T-helper 22 cell (primary cell): Measurements from ENCODE around the gene DBH.
"Not testable (repeated sequence)": the region's sequence is repeated elsewhere in the genome, so short reads cannot be mapped to it uniquely, and the experiment has no call there.

Experiments
- DNase-seq: peaks from one replicate; pipeline ENCODE4 v3.0.0-alpha.2; 2020; ENCODE audit warnings: low read depth

The DBH gene

DNA sequence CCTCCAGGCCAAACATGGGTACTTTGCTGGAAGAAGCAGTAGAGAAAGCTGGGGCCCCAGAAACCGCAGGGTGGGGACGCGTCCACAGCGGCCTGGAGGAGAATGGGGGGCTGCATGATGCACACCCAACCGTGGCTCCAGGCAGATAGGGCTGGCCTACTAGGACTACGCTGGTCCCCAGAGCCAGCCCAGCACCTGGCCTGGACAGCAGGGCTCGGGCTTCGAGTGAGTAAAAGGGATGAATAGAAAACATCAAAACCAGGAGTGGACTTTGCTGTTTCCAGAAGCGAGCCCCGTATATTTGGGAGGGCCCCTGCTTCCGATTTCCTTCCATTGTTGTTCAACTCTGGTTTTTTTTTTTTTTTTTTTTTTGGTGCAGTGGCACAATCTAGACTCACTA is 30.7 kb downstream of the DBH start:
- DNase-seq, result no peak

DNA sequence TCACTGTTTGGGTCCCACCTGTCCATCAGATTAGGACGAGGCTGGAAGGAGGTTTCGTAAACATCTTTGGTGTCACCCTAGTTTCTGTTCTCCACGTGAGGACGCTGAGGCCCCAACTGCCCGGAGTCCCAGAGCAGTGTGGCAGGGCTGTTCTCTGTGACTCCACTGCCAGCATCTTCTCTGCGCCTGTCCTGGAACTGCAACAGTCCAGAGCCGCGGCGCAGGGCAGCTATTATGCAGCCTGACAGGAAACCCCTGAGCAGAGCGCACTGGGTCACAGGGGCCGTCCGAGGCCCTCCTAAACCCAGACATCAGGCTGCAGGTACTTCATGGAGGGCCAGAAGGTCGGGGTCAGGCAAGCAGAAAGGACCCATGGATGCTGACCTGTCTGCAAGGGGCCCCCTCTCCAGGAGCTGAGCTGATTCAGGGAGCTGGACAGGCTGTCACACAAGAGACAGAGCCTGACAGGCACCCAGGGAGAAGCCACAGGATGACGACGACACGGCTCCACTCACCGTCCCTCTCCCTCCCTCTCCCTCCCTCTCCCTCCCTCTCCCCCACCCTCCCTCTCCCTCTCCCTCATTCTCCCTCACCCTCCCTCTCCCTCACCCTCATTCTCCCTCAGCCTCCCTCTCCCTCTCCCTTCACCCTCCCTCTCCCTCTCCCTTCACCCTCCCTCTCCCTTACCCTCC is 31.7 kb downstream of the DBH start:
- no peak for DNase-seq

DNA sequence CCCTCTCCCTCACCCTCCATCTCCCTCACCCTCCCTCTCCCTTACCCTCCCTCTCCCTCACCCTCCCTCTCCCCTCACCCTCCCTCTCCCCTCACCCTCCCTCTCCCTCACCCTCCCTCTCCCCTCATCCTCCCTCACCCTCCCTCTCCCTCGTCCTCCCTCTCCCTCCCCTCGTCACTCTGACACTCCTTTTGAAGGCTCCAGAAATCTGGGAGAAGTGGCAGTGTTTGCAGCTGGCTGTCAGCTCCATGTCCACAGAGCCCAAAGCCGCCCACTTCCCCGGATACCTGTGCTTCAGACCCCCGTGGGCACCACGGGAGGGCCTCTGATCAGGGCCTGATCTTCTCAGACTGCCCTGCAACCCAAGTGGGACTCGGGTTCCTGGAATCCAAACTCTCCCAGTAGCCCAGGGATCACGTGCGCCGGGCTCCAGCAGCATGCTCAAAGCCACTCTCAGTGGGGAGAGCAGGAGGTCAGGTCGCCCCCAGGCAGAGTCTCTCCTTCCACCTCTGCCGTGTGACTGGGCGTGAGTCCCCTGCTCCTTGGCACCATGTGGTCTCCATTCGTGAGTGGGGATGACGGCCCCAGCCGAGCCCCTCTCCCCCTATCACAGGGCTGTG is 33.1 kb downstream of the DBH start:
- DNase-seq, result no peak

DNA sequence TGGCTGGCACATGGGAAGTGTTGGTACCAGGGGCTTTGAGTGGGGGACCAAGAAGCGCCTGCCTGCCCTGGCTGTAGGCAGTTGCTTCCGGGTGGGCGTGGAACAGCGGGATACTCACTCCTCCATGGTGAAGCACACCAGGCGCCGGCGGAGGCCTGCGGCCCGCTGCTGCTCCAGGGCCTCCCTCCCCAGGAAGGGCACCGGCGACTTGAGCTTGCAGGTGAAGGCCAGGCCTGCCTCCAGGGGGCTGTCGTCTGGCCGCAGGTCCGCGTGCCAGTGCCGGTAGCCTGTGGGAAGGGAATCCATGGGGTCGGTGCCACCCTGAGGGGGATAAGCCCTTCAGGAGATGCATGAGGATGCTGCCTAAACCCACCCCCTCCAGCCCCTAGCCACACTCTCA is 34.3 kb downstream of the DBH start:
- DNase-seq, result no peak

DNA sequence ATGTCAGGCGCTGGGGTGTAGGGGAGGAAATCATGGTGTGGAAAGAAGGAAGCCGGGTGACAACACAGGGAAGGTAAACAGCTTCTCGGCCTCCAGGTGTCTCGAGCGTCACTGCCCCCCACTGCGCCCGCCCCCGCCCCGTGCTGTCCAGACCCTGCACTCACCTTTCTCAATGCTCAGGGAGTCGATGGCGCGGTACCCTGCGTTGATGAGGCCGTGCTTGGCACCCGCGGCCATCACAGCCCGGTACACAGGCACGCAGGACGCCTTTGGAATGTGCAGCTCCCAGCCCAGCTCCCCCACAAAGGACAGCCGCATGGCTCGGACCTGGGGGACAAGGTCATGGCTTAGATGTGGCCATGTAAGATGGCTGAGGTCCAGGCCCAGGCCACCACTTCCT is 35.2 kb downstream of the DBH start:
- DNase-seq, result no peak

DNA sequence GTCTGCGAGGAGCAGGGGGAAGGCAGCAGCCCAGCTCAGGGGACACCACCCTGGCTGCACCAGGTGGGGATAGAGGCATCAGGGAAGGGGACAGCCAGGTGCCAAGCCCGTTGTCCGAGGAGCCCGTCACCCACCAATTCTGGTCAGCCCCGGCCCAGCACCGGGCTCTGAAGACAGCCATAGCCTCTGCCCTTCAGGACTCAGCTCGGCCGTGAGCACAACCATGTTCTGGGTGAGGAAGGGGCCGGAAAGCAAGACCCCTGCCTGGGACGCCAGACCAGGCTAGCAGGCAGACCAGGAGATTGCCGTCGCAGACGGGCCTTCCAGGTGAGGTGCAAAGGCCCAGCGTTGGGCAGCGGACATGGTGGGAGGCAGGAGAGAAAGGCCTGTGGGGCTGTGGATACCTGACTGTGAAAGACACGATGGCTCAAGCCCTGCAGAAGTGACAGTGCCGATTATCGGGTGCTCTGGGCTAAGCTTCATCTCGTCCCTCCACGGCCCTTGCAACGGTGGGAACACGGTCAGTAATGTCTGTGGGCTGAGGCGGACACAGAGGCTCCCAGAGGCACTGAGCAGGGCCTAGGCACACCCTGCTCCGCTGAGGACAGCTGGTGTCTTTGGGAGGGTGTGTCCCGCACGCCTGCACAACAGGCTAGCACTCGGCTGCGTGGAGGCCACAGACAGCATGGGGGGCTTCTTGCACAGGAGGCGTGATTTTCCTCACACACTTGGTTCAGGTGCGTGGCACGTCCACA is 36.5 kb downstream of the DBH start:
- no peak for DNase-seq

DNA sequence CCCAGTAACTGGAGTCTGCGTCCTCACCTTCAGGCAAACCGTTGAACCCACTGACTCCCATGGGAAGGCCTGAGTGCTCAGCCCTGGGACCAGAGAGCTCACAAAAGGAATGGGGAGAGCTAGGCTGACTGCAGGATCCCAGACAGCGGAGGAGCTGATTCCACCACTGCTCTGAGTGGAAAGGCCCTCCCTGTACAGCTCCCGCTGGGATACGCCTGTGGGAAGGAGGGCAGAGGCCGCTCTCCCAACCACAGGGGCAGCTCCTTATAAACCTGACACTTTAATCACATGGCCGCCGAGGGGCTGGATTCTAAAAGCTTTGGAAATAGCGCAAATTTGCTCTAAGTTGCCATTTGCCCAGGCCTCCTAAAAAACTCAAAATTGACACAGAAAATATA is 37.1 kb downstream of the DBH start:
- no peak for DNase-seq

DNA sequence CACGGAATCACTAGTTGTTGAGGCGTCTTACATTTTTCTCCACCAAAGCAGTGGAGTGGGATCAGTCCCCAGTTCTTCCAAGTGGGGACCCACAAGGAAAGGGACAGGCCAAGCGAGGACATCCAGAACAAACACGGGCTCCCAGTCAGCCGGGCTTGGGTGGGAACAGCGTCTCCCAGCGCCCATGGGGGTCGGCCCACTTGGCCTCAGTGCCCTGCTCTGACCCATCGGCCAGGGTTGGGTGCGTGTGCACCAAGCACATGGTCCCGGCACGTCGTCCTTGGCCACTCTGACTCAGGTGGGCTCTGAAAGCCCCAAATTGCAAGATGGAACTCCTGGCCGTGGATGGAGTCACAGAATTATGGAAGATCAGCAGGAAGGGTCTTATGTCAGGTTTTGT is 37.9 kb downstream of the DBH start:
- no peak for DNase-seq

DNA sequence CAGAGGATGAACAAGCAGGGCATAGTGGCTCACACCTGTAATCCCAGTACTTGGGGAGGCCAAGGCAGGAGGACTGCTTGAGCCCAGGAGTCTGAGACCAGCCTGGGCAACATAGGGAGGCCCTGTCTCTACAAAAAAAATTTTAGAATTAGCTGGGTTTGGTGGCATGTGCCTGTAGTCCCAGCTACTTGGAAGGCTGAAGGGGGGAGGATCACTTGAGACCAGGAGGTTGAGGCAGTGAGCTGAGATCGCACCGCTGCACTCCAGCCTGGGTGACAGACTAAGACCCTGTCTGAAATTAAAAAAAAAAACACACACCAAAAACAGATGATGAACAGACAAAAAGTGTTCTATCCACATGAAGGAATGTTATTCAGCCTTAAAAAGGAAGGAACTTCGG is 39.6 kb downstream of the DBH start:
- not testable (repeated sequence) for DNase-seq

DNA sequence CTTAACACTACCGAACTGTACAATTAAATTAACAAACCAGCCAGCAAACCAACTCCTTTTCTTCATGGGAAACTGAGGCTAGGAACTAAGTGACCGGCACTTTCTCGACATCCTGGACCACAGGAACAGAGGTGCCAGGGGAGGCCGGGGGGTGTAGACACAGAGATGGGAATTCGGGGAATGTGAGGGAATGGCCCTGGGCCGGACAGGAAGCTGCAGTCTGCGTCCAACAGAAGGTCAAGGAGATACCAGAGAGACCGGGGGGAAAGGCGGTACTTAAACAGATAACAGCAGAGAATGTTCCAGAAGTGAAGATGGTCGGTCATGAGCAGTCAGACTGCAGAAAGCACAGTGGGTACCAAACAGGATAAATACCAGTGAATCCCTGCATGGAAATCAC is 40.3 kb downstream of the DBH start:
- no peak for DNase-seq

DNA sequence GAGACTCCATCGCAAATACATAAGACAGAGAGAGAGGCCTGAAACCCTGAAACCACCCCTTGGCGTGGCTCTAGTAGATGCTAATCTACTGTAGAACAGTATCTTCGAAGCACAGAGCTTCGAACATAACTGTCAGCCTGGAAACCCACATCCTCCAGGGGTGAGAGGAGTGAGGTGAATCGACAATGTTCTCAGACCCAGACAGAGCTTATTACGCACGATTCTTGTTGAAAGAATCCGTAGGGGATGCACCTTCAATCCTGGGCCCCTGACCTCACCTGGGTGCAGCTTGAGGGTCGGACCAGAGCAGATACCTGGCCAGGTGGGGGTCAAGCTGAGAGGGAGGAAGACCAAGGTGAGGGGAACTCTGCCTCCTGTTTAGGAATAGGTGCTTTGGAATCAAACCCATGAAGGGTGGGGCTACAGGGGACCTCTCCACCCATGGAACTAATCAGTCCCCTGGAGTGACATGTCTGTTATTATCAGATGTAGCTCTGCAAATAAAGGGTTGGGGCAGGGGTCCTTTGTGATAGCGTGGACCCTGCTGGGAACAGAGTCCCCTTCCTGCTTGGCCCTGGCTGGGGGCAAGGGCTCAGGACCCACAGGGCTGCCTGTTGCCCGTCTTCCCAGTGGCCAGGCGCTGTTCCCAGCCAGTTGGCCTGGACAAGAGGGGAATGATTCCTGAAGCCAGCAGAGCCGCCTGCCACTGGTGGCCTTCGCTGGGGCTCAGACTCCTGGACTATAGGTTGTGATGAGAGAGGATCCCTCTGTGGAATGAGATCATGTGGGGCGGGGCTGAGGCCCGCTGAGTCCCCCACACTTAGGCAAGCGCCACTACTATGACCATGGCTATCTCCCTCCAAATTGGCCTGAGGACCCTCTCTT is 41.2 kb downstream of the DBH start:
- peak; percentile 63 for DNase-seq

DNA sequence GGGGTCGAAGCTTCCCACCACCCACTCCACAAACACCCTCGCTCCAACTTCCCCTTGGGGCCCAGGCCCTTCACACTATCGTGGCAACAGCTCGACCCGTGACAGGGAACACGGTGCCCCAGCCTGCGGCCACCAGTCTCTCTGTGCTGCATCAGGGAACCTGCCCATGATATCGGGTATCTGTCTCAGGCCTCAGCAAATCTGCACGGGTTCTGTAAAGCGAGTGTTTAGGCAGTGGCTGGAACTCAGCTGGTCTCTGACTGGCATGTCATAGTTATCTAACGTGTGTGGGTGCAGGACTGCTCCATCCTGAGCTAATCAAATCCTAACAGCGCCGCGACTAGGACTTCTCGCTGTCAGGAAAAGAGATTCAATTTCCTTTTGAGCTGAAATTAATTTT is 42.9 kb downstream of the DBH start:
- DNase-seq, result no peak

DNA sequence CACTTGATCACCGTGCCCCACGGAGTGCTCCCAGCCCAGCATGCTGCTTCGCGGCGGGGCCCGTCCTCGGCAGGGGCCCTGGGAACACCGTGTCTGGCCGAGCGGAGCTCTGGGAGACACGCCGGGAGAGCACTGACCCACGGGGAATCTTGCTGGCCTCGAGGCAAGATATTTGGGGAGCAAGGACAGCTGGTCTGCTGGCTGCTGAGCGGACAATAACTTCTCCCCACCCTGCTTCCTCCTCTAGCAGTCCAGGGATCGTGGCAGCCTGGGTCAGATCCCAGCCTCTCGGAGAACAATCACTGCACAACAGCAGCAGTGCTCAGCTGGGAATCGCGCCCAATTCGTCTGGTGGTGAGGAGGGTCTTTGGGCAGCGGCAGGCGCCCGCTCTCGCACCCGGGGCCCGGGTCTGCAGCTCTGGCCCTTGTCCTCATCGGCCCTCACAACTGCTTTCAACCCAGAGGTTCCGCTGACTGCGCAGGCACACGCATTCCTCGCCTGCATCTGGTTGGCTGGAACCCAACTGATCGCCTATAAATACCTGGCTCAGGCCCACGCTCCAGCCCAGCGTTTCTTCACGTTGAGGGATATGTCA is 43.4 kb downstream of the DBH start:
- no peak for DNase-seq

DNA sequence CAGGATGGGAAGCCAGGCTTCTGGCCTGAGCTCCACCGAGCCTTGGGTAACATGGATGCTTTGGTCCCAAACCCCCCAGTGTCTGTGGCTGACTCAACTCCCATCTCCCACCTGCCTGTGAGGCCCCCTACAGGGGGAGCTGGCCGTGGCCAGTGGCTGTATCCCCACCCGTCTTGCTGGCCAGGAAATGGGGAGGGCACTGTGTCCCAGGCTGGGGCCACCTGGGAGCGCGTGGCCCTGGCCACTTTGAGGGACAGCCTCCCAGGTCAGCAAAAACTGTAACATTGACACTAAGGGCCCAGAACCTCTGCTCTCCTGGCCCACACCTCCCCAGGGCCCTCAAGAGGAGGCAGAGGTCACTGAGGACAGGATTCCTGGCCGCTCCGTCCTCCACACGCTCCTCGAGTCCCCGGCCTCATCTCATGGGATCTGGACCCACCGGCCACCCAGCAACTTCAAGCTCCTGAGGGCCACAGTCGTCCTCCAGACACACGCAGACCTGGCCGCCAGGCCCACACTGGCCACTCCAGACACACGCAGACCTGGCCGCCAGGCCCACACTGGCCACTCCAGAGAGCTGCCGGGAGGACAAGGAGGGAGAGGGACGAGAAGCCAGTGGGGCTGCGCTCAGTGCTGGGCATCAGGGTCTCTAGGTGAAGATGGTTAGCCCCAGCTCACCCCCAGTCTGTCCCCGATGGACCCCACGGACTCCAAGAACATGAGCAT is 44.2 kb downstream of the DBH start:
- no peak for DNase-seq

DNA sequence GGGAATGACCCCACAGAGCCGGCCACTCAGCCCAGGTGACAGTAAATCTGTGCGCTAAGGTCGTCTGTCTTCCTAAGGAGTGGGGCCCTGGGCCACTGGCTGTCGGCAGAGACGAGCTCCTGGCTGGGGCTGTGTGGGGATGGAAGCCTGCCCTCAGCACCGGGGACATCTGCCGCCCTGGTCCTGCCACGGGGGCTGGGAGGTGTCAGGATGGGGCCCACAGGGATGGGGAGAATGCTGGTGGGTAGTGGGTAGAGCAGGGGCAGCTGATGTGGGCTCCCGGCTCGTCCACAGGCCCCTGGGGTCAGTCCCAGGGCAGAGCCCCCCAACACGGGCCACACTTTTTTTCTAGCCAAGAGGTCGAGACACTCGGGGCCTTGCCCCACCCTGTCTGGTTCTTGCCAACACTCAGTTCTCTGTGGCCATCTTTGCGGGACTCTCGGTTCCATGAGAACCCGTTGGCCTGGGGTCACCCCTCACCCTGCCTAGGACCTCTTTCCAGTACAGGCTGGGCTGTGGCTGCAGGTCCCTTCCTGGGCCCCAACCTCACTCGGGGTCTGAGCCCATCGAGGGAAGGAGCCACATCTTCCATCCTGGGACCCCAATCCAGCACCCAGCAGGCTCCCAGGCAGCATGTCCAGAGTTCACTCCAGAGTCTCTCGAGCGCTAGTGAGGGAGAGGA is 45.0 kb downstream of the DBH start:
- no peak for DNase-seq

DNA sequence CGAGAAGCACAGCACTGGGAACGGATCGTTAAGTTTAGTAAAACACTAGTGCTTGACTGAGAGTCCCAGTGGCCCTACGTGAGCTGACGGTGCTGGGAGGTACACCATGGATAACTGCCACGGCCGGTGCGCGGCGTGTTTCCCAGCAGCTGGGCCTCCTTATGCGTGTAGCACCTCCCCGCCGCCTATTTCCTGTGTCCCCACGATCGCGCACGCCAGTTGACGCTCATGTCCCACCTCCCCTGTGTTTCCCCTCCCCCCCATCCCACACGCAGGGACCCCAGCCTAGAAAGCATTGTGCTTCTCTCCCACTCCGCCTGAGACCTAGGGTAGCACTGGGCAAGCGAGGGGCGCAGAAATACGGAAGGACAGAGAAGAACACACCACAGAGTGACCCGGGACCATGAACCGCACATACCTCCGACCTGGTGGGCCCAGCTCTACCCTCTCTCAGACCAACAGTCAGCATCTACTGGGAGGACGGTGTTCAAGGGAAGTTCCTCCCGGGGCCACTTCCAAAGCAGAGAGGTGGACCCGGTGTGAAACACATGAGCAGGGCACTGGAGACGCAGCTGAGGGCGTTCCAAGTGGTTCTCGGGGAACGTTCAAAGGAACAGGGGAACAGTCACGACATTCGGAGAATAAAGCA is 45.6 kb downstream of the DBH start:
- no peak for DNase-seq

DNA sequence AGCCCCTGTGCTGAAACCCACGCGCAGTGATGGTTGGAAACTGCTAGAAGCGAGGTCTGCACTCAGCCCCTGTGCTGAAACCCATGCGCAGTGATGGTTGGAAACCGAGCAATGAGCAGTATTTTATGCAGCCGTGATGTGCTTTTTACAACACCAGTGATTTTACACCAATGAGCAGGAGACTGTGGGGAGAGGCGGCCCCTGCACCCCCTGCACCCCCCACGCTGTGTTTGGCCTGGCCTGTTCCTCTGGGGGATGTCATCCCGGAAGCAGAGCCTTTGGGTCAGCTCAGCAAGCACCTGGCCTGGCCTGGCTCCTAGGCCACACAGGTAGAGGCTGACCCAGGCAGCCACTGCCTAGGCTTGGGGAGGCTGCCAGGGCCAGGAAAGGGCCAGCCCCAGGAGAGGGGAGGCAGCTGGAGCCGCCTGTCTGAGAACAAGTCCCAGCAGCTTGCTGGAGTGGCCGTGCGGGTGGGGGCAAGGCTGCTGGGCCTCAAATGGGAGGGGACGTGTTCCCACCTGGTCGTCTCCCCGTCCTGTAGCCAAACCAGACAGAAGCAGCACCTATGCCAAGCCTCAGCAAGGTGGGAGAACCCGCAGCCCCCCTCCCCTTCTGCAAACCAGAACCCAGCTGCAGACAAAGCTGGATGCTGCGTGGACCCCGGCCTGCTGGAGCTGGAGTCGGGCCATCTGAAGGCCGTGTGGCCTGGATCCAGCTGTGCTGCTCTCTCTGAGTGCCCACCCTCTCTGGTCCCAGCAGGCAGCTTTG is 46.8 kb downstream of the DBH start:
- DNase-seq, result no peak

DNA sequence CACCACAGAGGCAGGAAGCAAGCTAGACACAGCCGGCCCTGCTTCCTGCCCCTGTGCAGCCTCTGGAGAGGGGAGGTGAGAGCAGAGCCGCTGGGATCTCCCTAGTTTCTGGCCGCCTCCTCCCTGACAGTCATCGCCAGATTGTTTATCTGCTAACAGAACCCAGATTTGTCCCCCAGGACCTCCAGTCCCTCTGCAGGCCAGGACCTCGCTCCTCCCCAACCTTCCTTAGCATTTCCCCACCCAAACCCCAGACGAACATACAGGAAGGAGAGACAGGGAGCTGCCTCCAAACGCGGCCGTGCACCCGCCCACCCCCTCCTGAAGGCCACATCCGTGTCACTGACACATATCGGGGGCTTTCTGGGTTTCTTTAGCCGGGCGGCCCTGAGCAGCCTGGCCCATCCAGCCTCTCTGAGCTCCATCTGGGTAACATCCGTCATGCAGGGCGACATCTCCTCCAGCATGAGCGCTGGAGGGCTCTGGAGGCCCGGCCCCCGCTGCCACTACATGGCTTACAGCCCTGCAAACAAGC is 47.5 kb downstream of the DBH start:
- peak; percentile 69 for DNase-seq
